ENCODE data around the gene ADAMTS13. TPM values are rescaled to one million over a fixed set of nuclear protein-coding genes. Genes with fewer than 3 reads are reported as not detected.

ADAMTS13 gene
- total RNA-seq, 1 donor from 2014 or later: 3.5 TPM

DNA sequence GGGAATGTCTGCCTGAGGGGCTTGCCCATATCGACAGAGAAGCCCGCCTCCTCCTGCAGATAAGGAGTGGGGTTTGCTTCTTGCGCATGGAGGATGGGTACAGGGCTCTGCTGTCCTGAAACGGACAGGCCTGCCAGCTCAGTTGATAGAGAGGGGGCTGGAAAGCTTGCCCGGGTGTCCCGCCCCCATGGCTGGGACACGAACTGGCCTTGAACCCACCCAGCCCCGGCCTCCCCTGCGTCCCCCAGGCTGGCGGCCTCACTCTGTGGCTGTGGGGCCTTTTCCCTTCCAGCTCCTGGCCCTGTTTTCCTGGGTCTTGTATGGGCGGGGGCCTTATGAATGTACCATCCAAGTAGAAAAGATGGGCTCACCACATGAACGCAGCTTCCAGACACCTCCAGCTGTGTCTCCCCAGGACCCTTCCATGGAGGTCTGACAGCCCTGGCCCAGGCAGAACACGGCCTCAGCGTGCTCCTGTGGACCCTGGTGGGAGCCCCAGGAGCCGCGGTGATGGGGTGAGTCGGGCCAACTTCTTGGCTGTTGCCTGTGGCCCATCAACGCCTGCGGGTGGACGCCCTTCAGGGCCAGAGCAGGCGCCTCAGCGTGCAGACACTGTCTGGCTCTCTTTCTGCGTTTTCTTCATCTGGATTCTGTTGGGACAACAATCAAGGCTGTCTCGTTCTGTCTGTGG, 72.6 kb downstream of the ADAMTS13 start:
- Histone ChIP-seq H3K4me1 (peaks cover 10 to 15% of the 10 kb centered on the region in 2 donors), H3K4me3 (no peak overlapping the region), H3K9me3 (no peaks in the 10 kb centered on the region), H3K36me3 (no peaks in the 10 kb centered on the region), H3K27ac (no peak overlapping the region), H3K27me3 (no peaks in the 10 kb centered on the region)
- intact Hi-C loops (cut with DNase I): no loop called here
- TF ChIP-seq, protein P1, sequence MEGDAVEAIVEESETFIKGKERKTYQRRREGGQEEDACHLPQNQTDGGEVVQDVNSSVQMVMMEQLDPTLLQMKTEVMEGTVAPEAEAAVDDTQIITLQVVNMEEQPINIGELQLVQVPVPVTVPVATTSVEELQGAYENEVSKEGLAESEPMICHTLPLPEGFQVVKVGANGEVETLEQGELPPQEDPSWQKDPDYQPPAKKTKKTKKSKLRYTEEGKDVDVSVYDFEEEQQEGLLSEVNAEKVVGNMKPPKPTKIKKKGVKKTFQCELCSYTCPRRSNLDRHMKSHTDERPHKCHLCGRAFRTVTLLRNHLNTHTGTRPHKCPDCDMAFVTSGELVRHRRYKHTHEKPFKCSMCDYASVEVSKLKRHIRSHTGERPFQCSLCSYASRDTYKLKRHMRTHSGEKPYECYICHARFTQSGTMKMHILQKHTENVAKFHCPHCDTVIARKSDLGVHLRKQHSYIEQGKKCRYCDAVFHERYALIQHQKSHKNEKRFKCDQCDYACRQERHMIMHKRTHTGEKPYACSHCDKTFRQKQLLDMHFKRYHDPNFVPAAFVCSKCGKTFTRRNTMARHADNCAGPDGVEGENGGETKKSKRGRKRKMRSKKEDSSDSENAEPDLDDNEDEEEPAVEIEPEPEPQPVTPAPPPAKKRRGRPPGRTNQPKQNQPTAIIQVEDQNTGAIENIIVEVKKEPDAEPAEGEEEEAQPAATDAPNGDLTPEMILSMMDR (IDR thresholded peaks at IDR 0.05): no peak
- no peak for DNase-seq (ENCODE audit: low spot score in 2 of 2)

DNA sequence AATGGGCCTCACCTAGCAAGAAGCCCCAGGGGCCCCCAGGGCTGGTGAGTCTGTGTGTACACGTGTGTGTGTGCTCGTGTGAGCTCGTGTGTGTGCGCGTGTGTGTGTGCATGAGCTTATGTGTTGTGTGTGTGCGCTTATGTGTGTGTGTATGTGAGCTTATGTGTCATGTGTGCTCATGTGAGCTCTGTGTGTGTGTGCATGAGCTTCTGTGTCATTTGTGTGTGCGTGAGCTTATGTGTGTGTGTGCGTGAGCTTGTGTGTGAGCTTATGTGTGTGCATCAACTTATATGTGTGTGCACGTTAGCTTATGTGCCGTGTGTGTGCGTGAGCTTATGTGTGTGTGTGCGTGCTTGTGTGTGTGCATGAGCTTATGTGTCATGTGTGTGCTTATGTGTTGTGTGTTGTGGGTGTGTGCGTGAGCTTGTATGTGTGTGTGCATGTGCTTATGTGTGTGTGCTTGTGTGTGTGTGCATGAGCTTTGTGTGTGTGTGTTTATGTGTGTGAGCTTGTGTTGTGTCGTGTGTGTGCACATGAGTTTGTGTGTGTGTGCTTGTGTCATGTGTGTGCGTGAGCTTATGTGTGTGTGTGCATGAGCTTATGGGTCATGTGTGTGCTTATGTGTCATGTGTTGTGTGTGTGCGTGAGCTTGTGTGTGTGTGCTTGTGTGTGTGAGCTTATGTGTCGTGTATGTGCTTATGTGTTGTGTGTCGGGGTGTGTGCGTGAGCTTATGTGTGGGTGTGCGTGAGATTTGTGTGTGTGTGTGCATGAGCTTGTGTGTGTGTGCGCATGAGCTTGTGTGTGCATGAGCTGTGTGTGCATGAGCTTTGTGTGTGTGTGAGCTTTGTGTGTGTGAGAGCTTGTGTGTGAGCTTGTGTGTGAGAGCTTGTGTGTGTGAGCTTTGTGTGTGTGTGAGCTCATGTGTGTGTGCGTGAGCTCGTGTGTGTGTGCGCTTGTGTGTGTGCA, 73.4 kb downstream of the ADAMTS13 start:
- DNase-seq (ENCODE audit: low spot score in 2 of 2): no peak
- Histone ChIP-seq H3K27me3 (no peaks in the 10 kb centered on the region), H3K9me3 (no peaks in the 10 kb centered on the region), H3K27ac (no peak overlapping the region), H3K36me3 (no peaks in the 10 kb centered on the region), H3K4me1 (peaks cover 10 to 15% of the 10 kb centered on the region in 2 donors), H3K4me3 (no peak overlapping the region)
- TF ChIP-seq, protein P1 (IDR thresholded peaks at IDR 0.05): no peak
- intact Hi-C loops (cut with DNase I): no loop called here

DNA sequence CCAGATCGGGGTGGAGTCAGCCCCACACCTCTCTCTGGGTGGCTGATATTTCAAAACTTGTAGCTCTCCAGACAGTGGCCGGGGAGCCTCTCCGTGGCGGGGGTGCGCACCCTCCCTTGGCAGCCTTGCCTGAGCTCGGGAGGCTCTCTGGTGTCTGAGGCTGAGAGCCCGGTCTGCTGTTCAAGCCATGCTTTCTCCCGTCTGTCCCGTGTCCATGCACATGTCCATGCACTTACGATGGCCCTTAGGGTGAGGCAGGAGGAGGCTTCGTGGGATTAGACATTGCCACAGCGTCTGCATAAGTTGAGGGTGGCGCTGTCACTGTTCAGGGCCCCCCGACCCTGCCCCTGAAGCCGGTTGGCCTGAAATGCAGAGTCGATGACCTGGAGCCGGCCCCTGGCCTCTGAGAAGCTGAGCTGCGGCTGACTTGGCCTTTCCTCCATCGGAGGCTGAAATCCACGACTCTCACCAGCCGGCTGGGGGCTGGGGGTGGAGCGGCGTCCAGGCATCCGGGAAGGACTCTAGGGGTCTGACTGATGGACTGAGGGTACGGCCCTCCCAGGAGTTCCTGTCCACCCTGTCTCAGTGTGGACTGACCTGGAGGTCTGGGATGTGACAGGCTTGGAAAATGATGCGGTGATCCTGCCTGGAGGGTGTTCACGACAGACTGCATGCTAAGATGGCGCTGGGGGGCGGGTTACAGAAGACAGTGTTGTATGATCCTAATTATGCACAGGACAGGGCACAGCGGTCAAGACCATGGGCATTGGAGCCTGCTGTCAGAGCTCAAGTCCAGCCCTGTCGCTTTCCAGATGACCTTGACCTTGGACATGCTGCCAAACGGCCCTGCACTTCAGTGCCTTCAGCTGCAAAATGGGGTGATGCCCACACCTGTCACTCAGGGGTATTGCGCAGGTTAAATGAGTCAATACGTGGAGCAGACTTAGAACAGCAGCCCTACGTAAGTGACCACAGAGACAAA, 75.0 kb downstream of the ADAMTS13 start:
- TF ChIP-seq, protein P1 (IDR thresholded peaks at IDR 0.05): no peak
- DNase-seq (ENCODE audit: low spot score in 2 of 2): no peak
- H3K9me3 ChIP-seq: peaks cover 8 to 9% of the 10 kb centered on the region in 2 donors
- no peak overlapping the region for H3K27ac ChIP-seq
- no peak overlapping the region for H3K4me3 ChIP-seq
- no peaks in the 10 kb centered on the region for H3K36me3 ChIP-seq
- intact Hi-C loops (cut with DNase I): no loop called here
- no peaks in the 10 kb centered on the region for H3K27me3 ChIP-seq
- peaks cover 3 to 8% of the 10 kb centered on the region in 2 donors for H3K4me1 ChIP-seq

DNA sequence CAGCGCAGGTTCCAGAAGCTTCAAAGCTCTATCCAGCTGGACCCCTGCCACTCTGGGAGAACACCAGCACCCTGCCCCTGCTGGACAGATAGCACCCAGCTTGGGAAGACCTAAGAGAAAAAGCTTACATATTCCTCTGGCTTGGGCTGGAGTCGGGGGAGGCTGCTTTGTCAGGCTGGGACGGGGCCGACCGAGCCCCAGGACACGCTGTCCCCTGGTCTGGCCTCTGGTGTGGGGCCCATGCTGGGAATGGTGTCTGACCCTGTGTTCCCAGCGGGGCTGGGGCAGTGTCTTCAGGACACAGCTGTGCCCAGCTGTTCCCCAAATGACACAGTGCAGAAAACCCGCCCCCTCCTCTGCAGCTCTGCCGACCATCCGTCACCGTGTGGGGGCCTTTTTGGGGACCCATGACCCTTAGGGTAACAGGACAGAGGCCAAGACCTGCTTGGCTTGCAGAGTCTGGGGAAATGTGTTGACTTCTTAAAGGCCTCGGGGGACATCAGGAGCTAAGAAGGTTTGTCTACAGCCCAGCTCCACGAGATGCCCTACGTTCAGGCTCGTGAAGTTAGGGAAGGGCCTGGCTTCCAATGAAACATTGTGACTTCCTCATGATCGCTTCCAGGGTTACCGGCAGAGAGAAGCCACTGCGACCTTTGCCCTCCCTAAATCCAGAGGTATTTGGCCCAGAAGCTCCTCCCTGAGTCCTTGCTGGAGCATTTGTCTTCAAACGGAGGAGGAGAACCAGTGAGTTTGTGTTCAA, 77.1 kb downstream of the ADAMTS13 start:
- intact Hi-C loops (cut with DNase I): no loop called here
- DNase-seq (ENCODE audit: low spot score in 2 of 2): no peak
- H3K4me1 ChIP-seq: no peaks in the 10 kb centered on the region
- H3K9me3 ChIP-seq: peaks cover 12 to 20% of the 10 kb centered on the region in 2 donors
- TF ChIP-seq, protein P1 (IDR thresholded peaks at IDR 0.05): no peak
- H3K27ac ChIP-seq: no peak overlapping the region
- H3K27me3 ChIP-seq: no peaks in the 10 kb centered on the region
- H3K36me3 ChIP-seq: no peaks in the 10 kb centered on the region
- no peak overlapping the region for H3K4me3 ChIP-seq
